OCI-LY1 (cell line): ENCODE results near the gene ARFIP1.

Experiments
- H2AFZ ChIP-seq: fragments of 200-600 bp; sonication (generic), shearing (Covaris generic); 2 replicates; pipeline ENCODE4 v1.6.0; 2014; ENCODE audit warnings: antibody characterized with exemption, mild to moderate bottlenecking, low read length
- H3F3A ChIP-seq: fragments of 200-600 bp; sonication (generic), shearing (Covaris generic); 2 replicates; pipeline ENCODE4 v1.6.0; 2014; ENCODE audit warnings: mild to moderate bottlenecking, antibody characterized with exemption, low read length, moderate library complexity; ENCODE audit not compliant: insufficient read depth
- H3K27ac ChIP-seq: fragments of 200-600 bp; sonication (generic); 2 replicates; pipeline ENCODE4 v1.5.1; 2014; ENCODE audit warnings: low read length, mixed run types, mild to moderate bottlenecking, low read depth; ENCODE audit not compliant: poor library complexity, severe bottlenecking
- H3K27me3 ChIP-seq: fragments of 200-600 bp; sonication (generic); 2 replicates; pipeline ENCODE4 v1.6.0; 2014; ENCODE audit warnings: antibody characterized with exemption, mild to moderate bottlenecking, low read length, moderate library complexity; ENCODE audit not compliant: insufficient read depth
- H3K36me3 ChIP-seq: fragments of 200-600 bp; sonication (generic); 2 replicates; pipeline ENCODE4 v1.6.1; 2014; ENCODE audit warnings: mild to moderate bottlenecking, antibody characterized with exemption, low read length, moderate library complexity, mixed read lengths; ENCODE audit not compliant: insufficient read depth
- H3K4me1 ChIP-seq: fragments of 200-600 bp; sonication (generic); 2 replicates; pipeline ENCODE4 v1.5.1; 2014; ENCODE audit warnings: mild to moderate bottlenecking, low read length, moderate library complexity; ENCODE audit not compliant: insufficient read depth, severe bottlenecking
- H3K4me2 ChIP-seq: fragments of 200-600 bp; sonication (generic), shearing (Covaris generic); 2 replicates; pipeline ENCODE4 v1.6.1; 2014; ENCODE audit warnings: low read length
- H3K4me3 ChIP-seq: fragments of 200-600 bp; sonication (generic); 2 replicates; pipeline ENCODE4 v1.5.1; 2014; ENCODE audit warnings: low read length, low read depth, mild to moderate bottlenecking, mixed read lengths; ENCODE audit not compliant: poor library complexity, severe bottlenecking
- H3K79me2 ChIP-seq: fragments of 200-600 bp; shearing (Covaris generic); 2 replicates; pipeline ENCODE4 v1.6.1; 2016; ENCODE audit warnings: mixed run types, low read length, mixed read lengths; ENCODE audit not compliant: insufficient read depth
- H3K9ac ChIP-seq: fragments of 200-600 bp; sonication (generic), shearing (Covaris generic); 2 replicates; pipeline ENCODE4 v1.6.1; 2014; ENCODE audit warnings: mild to moderate bottlenecking, low read length, mixed read lengths
- H3K9me2 ChIP-seq: fragments of 200-600 bp; sonication (generic), shearing (Covaris generic); 2 replicates; pipeline ENCODE4 v1.6.1; 2014; ENCODE audit warnings: low read depth, mild to moderate bottlenecking, low read length, mixed read lengths
- H3K9me3 ChIP-seq: fragments of 200-600 bp; shearing (Covaris generic); 2 replicates; pipeline ENCODE4 v1.6.1; 2014; ENCODE audit warnings: low read length, mixed read lengths
- H4K20me1 ChIP-seq: fragments of 200-600 bp; sonication (generic), shearing (Covaris generic); 2 replicates; pipeline ENCODE4 v1.6.0; 2016; ENCODE audit warnings: mild to moderate bottlenecking, low read length; ENCODE audit not compliant: insufficient read depth
- EZH2 ChIP-seq: fragments of 200-600 bp; sonication (generic), shearing (Covaris generic); IDR thresholded peaks from 2 replicates; pipeline ENCODE4 v1.8.0; 2017; ENCODE audit warnings: borderline replicate concordance, mixed run types, mild to moderate bottlenecking, antibody characterized with exemption, low read length, moderate library complexity, mixed read lengths
- TF ChIP-seq, protein P1 (sequence below): fragments of 200-600 bp; sonication (generic), shearing (Covaris generic); IDR thresholded peaks from 2 replicates; pipeline ENCODE4 v1.5.1; 2017; ENCODE audit warnings: mild to moderate bottlenecking, antibody characterized with exemption, low read length, moderate library complexity, mixed read lengths

Gene ARFIP1

DNA sequence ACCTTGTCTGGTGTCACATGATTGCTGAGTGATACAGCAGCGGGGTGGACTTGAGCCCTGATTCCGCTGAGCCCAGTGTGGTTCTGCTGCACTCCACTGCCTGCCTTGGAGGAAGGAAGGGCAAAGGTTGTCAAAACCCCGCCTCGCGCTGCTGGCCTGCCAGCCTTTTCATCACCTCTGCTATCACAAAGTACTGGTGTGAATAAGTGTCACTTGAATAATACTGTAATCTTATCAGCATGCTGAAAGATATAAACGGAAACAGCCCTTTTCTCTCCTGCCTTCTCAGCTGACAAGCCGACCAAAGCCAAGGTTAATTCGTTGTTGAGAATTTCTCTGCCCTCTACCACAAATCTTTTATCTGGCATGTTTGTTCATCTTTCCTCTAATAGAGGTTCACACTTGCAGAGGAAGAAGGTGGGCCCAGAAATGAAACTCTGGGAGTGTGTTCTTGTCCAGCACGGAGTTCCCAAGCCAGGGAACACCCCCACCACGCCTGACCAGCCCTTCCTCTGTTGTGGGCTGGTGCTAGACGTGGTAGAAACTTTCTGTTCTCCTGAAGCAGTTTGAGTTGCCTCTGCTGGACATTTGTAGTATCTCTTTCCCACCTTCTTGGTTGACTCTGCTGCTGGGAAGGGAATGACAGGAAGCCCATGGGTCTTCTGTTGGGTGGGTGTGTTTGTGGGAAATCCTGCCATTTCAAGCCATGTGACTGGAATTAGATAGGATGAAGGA is 177.8 kb downstream of the ARFIP1 start:
- no peak overlapping the region for H3K4me2 ChIP-seq
- H4K20me1 ChIP-seq: no peaks in the 10 kb centered on the region
- no peak overlapping the region for H3K27ac ChIP-seq
- H2AFZ ChIP-seq: no peak overlapping the region
- no peaks in the 10 kb centered on the region for H3K9me3 ChIP-seq
- no peak overlapping the region for H3K9ac ChIP-seq
- TF ChIP-seq, protein P1, sequence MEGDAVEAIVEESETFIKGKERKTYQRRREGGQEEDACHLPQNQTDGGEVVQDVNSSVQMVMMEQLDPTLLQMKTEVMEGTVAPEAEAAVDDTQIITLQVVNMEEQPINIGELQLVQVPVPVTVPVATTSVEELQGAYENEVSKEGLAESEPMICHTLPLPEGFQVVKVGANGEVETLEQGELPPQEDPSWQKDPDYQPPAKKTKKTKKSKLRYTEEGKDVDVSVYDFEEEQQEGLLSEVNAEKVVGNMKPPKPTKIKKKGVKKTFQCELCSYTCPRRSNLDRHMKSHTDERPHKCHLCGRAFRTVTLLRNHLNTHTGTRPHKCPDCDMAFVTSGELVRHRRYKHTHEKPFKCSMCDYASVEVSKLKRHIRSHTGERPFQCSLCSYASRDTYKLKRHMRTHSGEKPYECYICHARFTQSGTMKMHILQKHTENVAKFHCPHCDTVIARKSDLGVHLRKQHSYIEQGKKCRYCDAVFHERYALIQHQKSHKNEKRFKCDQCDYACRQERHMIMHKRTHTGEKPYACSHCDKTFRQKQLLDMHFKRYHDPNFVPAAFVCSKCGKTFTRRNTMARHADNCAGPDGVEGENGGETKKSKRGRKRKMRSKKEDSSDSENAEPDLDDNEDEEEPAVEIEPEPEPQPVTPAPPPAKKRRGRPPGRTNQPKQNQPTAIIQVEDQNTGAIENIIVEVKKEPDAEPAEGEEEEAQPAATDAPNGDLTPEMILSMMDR: no peak
- TF ChIP-seq EZH2: no peak
- no peaks in the 10 kb centered on the region for H3K9me2 ChIP-seq
- no peaks in the 10 kb centered on the region for H3K4me1 ChIP-seq
- H3K79me2 ChIP-seq: no peaks in the 10 kb centered on the region
- no peaks in the 10 kb centered on the region; the same call in 1 of the 2 replicates for H3K27me3 ChIP-seq
- H3K36me3 ChIP-seq: no peaks in the 10 kb centered on the region
- H3K4me3 ChIP-seq: no peak overlapping the region
- no peaks in the 10 kb centered on the region for H3F3A ChIP-seq

GRCh38 chr4:152959080-152959479 is 179.3 kb downstream of the ARFIP1 start:
- no peak overlapping the region for H2AFZ ChIP-seq
- H3K4me2 ChIP-seq: no peak overlapping the region
- H3K9me2 ChIP-seq: no peaks in the 10 kb centered on the region
- no peak overlapping the region for H3K27ac ChIP-seq
- H3K79me2 ChIP-seq: no peaks in the 10 kb centered on the region
- H3K9me3 ChIP-seq: no peaks in the 10 kb centered on the region
- H3K4me1 ChIP-seq: no peaks in the 10 kb centered on the region
- no peaks in the 10 kb centered on the region for H4K20me1 ChIP-seq
- no peak overlapping the region for H3K9ac ChIP-seq
- TF ChIP-seq, protein P1: no peak
- no peak for TF ChIP-seq EZH2
- H3K36me3 ChIP-seq: no peaks in the 10 kb centered on the region
- no peaks in the 10 kb centered on the region; the same call in 1 of the 2 replicates for H3K27me3 ChIP-seq
- H3K4me3 ChIP-seq: no peak overlapping the region
- no peaks in the 10 kb centered on the region for H3F3A ChIP-seq

- Histone ChIP-seq H3K27me3 (no peaks in the 10 kb centered on the region; the same call in 1 of the 2 replicates), H3K9me2 (no peaks in the 10 kb centered on the region), H3K4me1 (no peaks in the 10 kb centered on the region), H2AFZ (no peak overlapping the region), H3K27ac (no peak overlapping the region), H3F3A (no peaks in the 10 kb centered on the region), H3K4me3 (no peak overlapping the region), H3K9me3 (no peaks in the 10 kb centered on the region), H3K4me2 (no peak overlapping the region), H3K9ac (no peak overlapping the region), H3K79me2 (no peaks in the 10 kb centered on the region), H4K20me1 (no peaks in the 10 kb centered on the region), H3K36me3 (no peaks in the 10 kb centered on the region)
- TF ChIP-seq, protein P1: no peak
- no peak for TF ChIP-seq EZH2
Measured at GRCh38 chr4:152960082-152960481, 180.3 kb downstream of the ARFIP1 start.
